Measurements from ENCODE around the gene NFS1.

Gene NFS1

DNA sequence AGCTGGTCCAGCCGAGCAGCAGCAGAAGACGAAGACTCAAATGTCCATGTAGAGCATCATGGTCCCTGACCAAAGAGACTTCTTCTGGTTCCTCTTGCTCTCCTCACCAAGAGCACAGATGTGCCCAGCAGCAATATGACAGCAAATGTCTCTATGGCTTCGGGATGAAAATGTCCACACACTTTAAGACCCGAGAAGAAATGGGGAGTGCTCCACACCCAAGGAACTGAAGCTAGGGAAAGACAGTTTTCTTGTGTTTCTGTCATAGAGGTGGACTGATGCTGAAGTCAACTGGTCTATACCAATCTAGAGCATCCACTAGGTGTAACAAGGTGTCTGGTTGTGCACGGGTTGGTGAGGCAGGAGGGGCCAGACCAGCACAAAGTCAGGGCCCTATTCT, 29.9 kb downstream of the NFS1 start:
- DNase-seq, result no peak

DNA sequence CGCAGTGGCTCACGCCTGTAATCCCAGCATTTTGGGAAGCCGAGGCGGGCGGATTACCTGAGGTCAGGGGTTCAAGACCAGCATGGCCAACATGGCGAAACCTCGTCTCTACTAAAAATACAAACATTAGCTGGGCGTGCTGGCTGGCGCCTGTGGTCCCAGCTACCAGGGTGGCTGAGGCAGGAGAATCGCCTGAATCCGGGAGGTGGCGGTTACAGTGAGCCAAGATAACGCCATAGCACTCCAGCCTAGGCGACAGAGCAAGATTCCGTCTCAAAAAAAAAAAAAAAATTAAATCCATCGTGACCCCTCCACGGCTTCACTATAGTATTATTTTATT, 33.2 kb downstream of the NFS1 start:
- no peak for DNase-seq

DNA sequence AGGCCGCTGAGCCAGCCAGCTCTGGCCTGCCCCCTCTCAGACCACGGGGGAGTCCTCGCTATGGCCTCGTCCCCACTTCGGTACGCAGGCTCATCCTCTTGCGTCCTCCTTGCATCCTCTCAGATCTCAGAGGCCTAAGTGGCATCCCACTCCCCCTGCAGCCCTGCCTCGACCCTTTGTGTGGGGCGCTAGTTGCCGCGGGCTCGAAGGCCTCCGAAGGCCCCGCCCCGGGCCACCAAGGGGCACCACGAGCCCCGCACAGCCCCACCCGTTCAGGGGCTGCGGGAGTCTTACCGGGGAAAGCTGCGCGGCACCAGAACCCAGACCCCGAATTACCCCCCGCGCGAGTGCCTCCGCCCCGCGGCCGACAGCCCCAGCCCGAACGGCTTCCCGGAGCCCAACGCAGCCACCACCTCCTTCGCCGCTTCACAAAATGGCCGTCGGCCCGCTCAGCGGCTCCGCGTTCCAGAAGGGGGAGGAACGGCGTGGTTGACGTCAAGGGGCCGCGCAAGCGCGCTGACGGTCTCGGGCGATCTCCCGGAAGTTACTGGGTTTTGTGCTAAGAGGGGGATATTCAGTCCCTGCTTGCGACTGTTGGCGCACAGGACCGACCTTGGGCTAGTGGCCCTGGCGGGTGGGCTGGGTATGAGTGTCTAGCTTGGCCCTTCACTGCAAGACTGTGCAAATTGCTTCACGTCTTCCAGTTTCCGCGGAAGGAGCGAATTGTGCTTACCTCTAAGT, 34.5 kb downstream of the NFS1 start, which contains the start of the genes CPNE1 and RBM12:
CPNE1 (minus strand) TSS at position 435 of the 741 bp plus-strand sequence. CDS start 31,977 bp downstream, outside the sequence.
RBM12 (minus strand) TSS at position 435 of the 741 bp plus-strand sequence. CDS start 9,578 bp downstream, outside the sequence.
- peak; percentile 88 to 90 for DNase-seq

DNA sequence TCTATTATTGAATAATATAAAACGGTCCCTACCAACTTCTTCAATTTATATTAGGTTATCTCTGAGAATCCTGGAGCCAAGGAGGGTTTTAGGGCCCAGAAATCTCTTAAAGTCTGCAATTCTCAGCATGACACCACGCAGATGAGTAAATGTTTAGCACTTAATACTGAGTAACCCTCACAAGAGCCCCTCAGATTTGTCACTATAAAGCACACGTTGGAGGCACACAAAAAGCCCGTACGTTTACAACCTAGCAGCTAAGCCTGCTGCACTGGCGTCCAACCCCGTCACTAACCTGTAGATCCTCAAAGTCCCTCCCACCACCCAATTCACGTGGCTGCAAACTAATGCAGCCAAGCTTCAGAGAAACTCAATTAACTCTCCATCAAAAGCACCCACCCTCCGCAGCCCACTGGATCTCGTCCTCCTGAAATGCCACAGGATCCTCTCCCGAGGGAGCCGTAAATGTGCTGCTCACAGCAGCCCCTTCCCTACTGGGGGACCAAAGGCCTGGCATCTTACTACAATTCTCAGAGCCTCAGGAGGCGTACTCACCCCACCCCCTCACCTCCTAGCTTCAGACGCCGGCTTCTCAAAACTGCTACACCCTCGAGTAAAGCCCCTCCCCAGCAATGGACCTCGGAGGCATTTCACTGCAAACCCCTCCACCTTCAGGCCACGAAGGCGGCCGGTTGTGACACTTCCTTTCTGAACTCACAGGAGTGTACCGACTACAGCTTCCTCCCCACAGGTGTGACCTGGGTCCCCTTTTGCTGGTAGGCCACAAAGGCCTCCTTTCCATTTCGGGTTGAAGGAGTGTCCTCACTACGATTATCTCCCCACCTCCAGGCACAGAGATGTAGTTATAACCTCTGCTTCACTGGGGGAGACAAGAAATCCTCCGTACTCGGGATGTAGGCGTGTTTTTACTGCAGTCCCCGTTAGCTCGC, 35.4 kb downstream of the NFS1 start:
- DNase-seq, result peak; percentile 51 to 55

DNA sequence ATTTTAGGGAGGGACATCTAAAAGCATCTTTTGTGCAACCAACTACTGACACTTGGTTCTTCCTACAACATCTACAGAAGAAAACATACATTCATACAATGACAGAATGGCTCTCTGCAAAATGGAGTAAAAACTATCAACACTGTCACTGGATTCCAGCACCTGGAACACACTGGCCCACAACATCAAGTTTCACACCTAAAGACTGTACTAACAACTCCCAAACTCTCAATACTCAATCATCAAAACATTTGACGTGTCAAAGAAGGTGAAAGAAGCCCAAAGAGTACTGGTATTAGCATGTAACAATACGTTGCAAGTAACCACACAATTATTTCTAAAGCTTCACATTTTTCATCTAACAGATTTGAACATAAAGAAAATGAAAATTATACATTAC, 36.6 kb downstream of the NFS1 start:
- no peak for DNase-seq

DNA sequence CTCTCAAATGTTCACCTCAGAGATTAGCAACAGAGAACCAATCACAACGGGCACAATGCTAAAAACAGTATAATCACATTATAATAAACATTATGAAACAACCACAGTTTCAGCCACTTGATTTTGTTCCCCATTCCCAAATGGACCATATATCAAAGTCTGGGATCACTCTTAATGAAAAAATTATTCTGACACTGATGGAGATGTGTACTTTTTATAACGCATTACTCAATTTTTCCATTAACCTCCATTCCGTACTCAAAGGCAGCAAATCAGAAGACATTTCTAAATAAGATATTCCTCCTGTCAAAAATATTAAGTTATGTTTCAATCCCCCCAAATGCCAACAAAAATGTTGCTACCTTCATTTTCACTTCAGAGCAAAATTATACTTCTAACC, 37.2 kb downstream of the NFS1 start:
- no peak for DNase-seq

DNA sequence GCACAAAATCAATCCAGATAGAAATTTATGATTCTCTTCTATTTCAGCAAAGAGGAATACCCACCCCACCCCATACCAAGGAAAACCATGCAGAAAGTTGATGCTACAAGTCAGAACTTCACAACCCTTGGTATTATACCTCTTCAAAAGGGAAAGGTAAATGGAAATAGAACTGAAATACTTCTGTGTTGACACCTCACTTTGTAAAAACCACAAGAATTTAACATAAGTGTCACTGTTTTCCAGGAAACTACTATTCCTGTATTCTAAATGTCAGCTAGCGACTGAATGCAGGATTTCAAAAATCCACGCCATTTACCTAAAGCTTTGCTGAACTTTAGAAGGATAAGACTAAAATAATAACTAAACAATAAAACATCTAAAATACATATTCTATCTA, 38.1 kb downstream of the NFS1 start:
- DNase-seq, result no peak

DNA sequence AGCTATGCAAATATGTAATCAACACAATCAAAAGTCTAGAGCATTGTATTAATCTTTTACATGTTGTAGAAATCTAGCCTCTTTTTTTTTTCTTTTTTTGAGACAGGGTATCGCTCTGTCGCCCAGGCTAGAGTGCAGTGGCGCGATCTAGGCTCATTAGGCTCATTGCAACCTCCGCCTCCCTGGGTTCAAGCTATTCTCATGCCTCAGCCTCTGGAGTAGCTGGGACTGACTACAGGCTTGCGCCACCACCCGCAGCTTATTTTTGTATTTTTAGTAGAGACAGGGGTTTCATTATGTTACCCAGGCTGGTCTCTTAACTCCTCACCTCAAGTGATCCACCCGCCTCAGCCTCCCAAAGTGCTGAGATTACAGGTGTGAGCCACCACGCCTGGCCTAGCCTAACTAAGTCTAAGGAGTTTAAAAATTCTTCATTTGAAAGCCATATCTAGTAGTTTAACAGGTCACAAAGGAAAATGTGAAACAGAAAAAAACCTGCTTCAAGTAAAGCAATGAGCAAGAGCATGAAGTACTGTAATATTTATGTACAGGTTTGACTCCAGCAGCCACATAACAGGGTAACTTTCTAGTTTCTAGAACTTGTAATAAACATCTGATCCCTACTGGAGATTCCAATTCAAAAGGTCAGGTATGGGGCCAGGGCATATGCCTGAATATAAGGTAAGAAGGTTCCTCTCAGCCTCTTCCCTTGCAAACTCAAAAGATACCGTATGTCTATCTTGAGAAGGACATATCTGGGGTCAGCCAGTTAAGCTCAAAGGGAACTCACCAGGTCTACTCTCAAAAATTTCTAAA, 38.8 kb downstream of the NFS1 start:
- DNase-seq, result no peak

DNA sequence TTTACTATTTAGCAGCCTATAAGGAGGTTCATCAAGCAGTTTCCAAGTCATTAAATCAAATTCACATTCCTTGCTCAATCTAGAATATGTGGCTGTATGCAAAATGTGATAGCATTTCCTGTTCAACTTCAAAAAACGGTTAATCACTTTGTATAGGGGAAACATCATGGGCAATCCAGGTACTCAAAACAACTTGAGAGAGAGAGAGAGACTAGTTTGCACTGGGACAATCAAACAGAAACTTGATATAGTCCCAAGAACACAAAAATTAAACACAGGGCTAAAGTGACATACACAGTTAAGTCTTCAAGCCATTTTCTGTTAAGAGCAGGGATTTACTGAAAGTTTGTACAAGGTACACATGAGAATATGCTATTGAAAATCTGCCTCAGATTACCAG, 41.9 kb downstream of the NFS1 start:
- DNase-seq, result no peak

DNA sequence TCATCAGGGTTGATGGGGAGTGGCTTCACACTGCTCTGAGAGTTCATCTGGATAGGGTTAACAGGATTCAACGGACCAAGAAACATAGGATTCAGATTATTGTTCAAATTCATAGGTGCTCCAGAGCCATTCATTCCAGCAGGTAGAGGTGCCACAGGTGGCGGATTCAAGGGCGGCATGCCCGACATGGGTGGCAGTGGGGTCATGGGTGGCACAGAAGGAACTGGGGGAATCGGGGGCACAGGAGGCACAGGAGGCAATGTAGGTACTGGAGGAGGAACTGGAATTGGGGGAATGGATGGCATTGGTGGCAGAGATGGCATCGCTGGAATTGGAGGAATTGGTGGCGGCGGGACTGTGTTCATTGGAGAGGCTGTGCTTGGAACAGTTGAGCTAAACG, 44.7 kb downstream of the NFS1 start:
- no peak for DNase-seq

DNA sequence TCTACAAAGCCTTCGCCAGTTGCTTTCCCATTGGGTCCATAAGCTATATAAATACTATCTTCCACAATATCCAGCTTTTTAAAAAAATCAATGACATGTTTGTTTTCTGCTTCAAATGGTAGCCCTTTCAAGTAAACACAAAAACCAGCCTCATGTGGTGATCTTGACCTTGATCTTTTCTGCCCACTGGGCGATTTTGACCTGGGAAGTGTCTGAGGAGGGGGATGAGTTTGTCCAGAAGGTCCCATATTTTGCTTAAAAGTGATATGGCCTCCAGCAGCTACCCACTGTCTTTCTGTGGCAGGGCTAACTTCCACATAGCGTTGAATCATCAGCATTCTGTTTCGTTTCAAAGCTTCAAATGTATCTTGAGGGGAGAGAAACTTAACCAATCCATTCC, 45.3 kb downstream of the NFS1 start:
- no peak for DNase-seq

DNA sequence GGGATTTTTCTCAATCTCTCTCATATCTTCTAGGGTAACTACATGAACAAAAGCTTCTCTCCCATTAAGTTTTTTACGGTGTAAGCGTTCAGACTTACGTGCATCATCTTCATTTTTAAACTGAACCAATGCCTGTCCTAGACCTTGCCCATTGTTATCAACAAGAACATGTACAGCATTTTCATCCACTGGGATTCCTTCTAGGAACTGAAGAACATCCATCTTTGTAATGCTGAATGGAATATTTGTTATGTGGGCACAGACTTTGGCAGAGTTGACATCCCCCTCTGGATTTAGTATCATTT, 45.8 kb downstream of the NFS1 start:
- DNase-seq, result no peak

DNA sequence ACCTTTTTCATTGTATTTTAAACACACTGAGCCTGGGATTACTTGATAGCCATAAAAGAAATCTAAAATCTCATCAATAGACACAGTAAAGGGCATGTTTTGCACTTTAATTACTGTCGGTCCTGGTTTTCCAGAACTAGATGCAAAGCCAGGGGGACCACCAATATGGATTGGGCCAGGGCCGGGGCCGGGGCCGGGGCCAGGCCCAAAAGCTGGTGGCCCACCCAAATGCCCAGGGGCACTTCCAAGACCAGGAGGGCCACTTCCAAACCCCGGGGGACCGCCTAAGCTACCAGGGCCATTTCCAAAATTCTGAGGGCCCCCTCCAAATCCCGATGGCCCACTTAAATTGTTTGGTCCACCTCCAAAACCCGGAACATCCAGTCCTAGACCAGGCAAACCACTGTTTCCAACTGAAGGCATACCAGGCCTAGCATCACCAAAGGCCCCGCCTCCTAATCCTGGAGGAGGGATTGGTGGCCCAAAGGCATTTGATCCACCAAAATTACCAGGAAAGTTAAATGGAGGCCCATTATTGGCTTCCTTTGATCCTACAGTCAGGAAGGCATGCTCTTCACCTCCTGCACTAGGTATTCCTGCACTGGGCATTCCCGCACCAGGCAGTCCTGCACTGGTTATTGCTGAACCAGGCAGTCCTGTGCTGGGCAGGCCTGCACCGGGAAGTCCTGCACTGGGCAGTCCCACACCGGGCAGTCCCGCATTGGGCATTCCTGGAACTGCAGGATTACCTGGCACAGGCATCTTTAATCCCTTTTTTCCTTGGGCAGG, 46.3 kb downstream of the NFS1 start:
- no peak for DNase-seq

DNA sequence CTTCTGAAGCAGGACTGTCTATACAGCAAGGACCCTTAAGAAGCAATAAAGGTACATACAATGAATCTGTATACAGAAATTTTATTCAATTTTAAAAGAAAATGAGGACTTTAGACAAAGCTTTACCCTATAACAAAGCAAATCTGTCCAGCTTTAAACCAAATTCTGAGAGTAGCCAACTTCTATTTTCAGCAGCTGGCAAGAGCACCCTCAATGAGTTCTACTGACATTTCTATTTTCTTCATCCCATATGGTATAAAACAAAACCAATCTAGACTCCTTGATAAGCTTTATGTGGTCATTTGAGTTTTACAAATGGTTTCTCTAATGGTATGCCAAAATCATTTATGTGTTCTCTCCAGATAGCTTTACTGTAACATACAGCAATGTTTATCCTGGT, 47.2 kb downstream of the NFS1 start:
- DNase-seq, result no peak

DNA sequence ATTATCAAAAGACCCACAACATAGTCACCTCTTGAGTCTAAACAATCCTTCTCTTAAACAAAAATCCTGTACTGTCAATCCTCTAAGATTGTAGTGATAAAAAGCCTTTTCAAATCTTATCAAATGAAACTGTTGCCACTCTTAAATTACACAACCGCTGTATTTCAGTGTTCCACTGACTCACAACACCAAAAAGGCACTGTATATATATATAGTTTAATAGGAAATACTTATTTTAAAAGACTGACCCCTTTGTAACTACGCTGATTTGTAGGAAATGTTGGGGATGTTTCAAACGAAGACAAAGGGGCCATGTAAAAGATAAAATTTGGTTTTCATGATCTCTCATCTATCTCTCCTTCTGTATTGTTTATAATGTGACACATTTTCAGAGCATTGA, 48.5 kb downstream of the NFS1 start:
- no peak for DNase-seq

DNA sequence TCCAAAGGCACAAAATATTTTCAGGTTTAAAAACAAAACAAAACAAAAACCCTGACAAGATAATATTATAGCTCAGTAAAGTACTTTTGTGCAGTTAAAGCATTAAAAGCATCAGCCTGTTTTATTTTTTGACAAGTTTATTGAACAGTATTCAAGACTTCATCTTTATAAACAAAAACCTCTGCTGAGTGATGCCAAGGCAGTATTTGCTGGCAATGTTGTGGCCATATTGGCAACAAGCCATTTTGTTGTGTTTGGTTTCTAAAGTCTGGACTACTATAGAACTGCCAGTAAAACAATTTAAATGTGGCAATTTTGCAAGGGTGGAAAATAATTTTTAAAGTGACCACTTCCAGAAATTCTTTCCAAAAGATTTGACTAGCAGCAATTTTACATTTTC, 50.3 kb downstream of the NFS1 start:
- no peak for DNase-seq

DNA sequence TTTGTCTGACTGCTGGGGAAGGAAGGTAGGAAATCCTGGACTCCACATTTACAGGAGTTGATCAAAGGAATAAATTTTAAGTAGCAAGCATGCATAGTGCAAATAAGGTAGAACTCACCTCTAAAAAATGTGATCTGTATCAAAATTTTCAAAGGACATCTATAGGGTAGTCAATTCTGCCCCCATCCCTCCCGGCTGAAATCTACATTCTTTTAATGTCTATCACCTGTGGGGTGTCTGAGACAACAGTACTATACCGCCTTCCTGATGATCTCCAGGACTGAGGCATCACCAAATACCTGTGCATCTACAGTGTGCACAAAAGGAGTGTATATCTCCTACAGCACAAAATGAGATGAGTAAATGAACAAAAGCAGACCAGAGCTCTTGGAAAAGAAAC, 54.3 kb downstream of the NFS1 start:
- DNase-seq, result no peak

DNA sequence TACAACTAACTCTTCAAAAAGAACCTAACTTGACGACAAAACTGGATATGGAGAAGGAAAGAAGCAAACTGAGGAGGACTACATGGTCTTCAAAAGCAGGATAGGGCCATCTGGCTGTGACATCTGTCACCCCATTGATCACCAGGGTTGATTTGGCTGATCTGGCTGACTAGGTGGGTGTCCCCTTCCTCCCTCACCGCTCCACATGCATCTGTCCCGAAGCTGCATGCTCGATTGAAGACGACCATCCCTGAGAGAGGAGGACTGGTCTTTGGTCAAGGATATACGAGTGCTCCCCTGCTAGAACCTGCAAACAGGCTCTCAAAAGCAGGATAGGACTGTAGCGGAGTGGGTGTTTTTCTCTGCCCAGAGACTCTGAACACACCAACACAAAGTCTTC, 56.1 kb downstream of the NFS1 start:
- no peak for DNase-seq

DNA sequence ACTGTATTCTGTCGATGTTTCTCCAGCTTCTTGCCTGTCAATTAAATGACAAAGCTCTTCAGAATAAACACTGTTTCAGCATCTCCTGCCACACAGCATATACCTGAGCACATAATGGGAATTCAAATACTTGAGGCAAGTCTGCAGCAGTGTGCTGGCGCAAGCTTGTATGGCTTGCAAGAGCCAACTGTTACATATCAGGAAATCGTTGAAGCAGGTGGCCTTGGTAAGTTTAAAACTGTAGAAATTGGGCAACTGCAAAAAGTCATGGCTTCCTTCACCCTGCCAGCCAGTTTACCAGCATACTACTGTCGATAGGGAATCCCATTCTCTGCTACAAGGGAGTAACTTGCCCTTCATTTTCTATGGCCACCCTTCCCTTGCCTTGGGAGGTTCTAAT, 57.4 kb downstream of the NFS1 start:
- no peak for DNase-seq

DNA sequence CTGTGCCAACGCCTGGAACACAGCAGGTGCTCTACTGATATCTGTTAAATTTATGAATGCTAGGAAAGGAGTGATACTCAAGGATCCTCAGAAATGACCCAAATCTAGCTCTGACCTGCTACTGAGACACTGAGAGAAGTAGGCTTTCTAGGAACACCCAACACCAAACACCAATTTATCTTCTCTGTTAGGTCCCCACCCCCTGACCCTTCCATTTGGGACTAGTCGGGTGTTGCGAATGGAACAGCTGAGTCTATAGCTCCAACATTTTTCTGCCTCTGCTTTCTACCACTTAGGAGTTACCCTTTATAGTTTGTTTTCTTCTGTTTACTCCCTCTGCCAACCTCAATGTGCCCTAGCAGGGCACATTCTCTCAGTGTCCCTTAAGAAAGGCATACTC, 58.4 kb downstream of the NFS1 start:
- DNase-seq, result no peak

DNA sequence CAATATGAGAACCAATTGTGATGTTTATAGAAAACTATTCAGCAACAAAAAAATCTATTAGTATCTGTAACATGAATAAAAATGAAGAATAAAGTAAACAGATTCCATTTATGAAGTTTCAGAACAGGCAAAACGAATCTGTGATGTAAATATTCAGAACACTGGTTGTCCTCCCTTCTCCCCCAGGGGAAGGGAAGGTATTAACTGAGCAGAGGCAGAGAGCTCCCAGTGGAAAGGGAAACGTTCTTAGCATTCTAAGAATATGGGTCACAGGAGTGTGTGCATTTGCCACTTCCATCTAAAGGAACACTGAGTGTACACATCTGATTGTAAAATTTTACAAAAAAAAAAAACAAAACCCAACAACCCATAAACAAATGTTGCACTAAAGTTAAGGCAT, 60.4 kb downstream of the NFS1 start:
- DNase-seq, result no peak

DNA sequence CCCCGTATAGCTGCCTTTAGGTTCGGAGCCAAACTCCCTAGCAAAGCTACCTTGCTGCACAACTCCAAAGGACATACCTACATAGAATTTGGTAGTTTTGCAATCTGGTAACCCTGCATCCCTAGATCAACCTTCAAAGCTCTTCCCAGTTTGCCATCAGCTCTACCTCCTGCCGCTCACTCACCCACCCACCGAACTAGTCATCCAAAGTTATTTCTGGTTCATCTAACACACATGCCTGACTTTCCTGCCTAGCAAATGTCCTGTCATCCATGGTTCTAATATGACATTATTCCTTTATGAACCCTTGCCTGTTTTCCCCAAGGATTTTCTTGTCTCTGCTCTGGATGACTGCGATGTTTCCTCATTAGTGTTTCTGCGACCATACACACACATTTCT, 61.9 kb downstream of the NFS1 start:
- DNase-seq, result no peak

DNA sequence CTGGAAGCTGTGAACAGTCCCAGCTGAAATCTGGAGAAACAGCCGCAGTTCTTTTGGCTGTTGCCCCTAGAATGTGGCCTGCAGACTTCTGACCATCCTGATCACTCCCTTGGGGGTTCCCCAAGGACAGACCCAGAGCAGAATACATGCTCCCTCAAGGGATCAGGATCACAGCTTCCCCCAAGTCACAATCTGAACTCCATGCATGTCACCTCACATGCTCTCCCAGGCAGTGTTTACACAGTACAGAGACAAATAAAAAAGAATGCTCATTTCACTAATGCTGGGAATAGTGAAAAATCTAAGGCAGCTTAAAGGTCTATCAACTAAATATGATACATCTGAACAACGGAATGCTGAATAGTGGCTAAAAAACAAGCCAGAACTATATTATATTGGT, 63.1 kb downstream of the NFS1 start:
- DNase-seq, result no peak

Data from activated CD4-positive, alpha-beta T cell treated with anti-CD3 and anti-CD28 coated beads, Interleukin-2, amount 50 U/mL, for 4 hours (primary cell).